Thyroid gland (tissue), 4 donors: ENCODE measurements around the gene PLPPR1. TPM values are rescaled to one million over a fixed set of nuclear protein-coding genes. Genes with fewer than 3 reads are reported as not detected.

ENCODE experiments used
- DNase-seq, 2 donors: peaks; one replicate each; pipeline ENCODE4 v3.0.0-alpha.2; 2019
- H3K27ac ChIP-seq, 3 donors: fragments of 200-600 bp; sonication (generic); 1 replicate in 2 of 3; 2 replicates in 1 of 3; pipeline ENCODE4 v1.5.1; 2016 to 2019; ENCODE audit warnings: mild to moderate bottlenecking in 1 of 3, moderate library complexity in 1 of 3
- H3K27me3 ChIP-seq: fragments of 200-600 bp; sonication (generic); one replicate; pipeline ENCODE4 v1.5.1; 2019
- H3K36me3 ChIP-seq, 2 donors: fragments of 200-600 bp; sonication (generic); one replicate each; pipeline ENCODE4 v1.5.1; 2016 to 2019
- H3K4me1 ChIP-seq, 2 donors: fragments of 200-600 bp; sonication (generic); one replicate each; pipeline ENCODE4 v1.5.1; 2017 to 2019
- H3K4me3 ChIP-seq, 3 donors: fragments of 200-600 bp; sonication (generic); replicated peaks in 1 of 3; 1 replicate in 2 of 3; 2 replicates in 1 of 3; pipeline ENCODE4 v1.5.1; 2016; ENCODE audit warnings: mild to moderate bottlenecking in 1 of 3
- H3K9me3 ChIP-seq: fragments of 200-600 bp; sonication (generic); one replicate; pipeline ENCODE4 v1.5.1; 2017
- POLR2A ChIP-seq, 2 donors: fragments of 450-650 bp; IDR thresholded peaks; one replicate each; pipeline ENCODE4 v1.6.1; 2017; ENCODE audit warnings: antibody characterized with exemption in 2 of 2, mild to moderate bottlenecking in 2 of 2, moderate library complexity in 1 of 2
- WGBS, 2 donors: methylation state at CpG; one replicate each; pipeline ENCODE4 v1.1.5; 2017; 5-methylcytosine and 5-hydroxymethylcytosine counted together
- intact Hi-C: fragments of 100-400 bp; cut with DNase I; formaldehyde crosslinking; loops from one replicate; pipeline ENCODE4 v1.15.1; 2023
- total RNA-seq, 4 donors: library from RNA; depleted of rRNA; stranded (reverse); fragments of >200 nt; gene quantifications; one replicate each; pipeline ENCODE4 v1.2.3, GENCODE V29; 2016
- TF ChIP-seq, protein P1 (sequence below), 6 experiments: fragments of 200-600 bp in 3 of 6; fragments of 450-650 bp in 3 of 6; sonication (generic) in 3 of 6; IDR thresholded peaks; one replicate each; pipeline ENCODE4 v1.5.1; 2016 to 2019; ENCODE audit warnings: antibody characterized with exemption in 6 of 6, mild to moderate bottlenecking in 2 of 6, inconsistent platforms in 1 of 6, moderate library complexity in 1 of 6

PLPPR1 gene
- total RNA-seq, 4 donors from 2014 or later: 0.22 to 0.24 TPM; not detected in 2

DNA sequence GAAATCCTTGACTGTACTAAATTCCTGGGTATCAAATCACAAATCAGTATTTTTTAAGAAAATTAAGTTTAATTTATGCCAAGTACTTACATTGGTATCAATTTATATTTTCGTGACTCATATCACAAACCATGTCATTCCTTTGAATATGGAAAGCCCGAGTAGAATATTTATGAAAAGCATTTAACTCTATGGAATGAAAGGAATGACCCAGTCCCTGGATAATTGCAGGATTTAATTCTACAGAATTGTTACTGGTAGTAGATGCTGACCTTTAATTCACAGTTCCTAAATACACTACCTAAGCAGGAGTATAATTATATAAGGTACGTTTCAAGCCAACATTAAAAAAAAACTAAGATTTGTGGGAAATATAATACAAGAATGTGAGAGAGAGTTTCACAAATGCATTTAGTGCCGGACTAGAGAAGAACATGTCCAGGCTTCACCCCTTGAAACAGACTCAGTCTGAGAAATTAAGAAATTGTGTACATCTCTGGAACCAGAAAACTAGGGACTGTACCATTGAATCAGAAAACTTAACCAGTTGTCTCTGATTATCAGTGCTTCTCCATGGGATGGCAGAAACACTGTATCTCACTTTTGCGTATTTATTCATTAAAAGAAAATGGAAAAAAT is 28.5 kb upstream of the PLPPR1 start:
- WGBS, 2 donors: 82% methylated on average over 5 of the region's 5 CpGs
- intact Hi-C loops: no loop called here

DNA sequence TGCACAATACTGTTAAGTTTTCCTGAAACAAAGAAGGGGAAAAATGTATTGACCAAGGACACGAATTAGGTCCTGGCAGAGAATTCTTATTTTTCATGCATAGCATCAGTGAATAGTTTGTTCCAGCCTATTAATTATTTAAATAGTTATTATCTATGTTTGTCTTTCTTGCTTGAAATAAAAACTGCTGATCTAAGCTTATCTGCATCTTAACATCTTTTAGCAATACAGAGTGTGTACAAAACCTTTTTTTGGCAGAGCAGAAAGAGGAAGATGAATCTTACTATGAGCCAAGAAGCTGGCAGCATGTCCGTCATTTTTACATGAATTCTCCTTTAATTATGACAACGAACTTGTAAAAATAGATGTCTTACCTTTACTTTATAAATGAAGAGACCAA is 23.3 kb upstream of the PLPPR1 start:
- no peak overlapping the region for H3K27ac ChIP-seq

More for the DNA sequence above, 28.5 kb upstream of the PLPPR1 start:
- no peak for DNase-seq
- H3K4me1 ChIP-seq: no peaks in the 10 kb centered on the region
- no peak overlapping the region for H3K4me3 ChIP-seq
- H3K27me3 ChIP-seq: no peaks in the 10 kb centered on the region
- TF ChIP-seq, protein P1, sequence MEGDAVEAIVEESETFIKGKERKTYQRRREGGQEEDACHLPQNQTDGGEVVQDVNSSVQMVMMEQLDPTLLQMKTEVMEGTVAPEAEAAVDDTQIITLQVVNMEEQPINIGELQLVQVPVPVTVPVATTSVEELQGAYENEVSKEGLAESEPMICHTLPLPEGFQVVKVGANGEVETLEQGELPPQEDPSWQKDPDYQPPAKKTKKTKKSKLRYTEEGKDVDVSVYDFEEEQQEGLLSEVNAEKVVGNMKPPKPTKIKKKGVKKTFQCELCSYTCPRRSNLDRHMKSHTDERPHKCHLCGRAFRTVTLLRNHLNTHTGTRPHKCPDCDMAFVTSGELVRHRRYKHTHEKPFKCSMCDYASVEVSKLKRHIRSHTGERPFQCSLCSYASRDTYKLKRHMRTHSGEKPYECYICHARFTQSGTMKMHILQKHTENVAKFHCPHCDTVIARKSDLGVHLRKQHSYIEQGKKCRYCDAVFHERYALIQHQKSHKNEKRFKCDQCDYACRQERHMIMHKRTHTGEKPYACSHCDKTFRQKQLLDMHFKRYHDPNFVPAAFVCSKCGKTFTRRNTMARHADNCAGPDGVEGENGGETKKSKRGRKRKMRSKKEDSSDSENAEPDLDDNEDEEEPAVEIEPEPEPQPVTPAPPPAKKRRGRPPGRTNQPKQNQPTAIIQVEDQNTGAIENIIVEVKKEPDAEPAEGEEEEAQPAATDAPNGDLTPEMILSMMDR (IDR thresholded peaks at IDR 0.05): no peak
- no peak for TF ChIP-seq POLR2A (IDR thresholded peaks at IDR 0.05)
- no peak overlapping the region for H3K27ac ChIP-seq
- H3K36me3 ChIP-seq: no peaks in the 10 kb centered on the region
- no peaks in the 10 kb centered on the region for H3K9me3 ChIP-seq

DNA sequence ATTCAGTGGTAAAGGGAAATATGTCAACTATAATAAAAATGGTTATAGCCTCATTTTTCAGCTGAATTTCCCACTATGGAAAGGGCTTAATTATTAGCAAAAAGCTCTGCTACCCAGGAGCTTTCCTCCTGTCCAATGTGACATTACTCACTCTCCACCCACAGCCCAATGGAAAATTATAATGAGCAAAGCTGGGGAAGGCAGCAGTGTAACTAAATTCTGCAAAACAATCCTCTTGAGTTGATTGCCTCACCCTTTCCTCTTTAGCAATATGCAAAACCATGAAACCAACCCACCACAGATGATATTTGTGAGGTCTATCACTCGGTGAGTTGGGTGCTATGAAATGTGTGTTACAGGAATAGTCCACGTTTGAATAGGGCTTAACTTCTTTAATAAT is 14.0 kb upstream of the PLPPR1 start:
- intact Hi-C loops: no loop called here
- no peaks in the 10 kb centered on the region for H3K36me3 ChIP-seq
- DNase-seq: no peak
- 70 to 77% methylated on average over 2 of the region's 2 CpGs for WGBS, 2 donors
- no peak overlapping the region for H3K4me3 ChIP-seq
- no peak for TF ChIP-seq POLR2A (IDR thresholded peaks at IDR 0.05)
- TF ChIP-seq, protein P1 (IDR thresholded peaks at IDR 0.05): no peak
- no peaks in the 10 kb centered on the region for H3K27me3 ChIP-seq
- no peaks in the 10 kb centered on the region for H3K4me1 ChIP-seq
- no peak overlapping the region for H3K27ac ChIP-seq
- no peaks in the 10 kb centered on the region for H3K9me3 ChIP-seq

More for the DNA sequence above, 23.3 kb upstream of the PLPPR1 start:
- H3K4me3 ChIP-seq: no peak overlapping the region
- intact Hi-C loops: no loop called here
- no peaks in the 10 kb centered on the region for H3K36me3 ChIP-seq
- no peaks in the 10 kb centered on the region for H3K4me1 ChIP-seq
- no peaks in the 10 kb centered on the region for H3K27me3 ChIP-seq
- no peaks in the 10 kb centered on the region for H3K9me3 ChIP-seq
- no peak for DNase-seq
- 83% methylated on average over 3 of the region's 3 CpGs for WGBS, 2 donors
- no peak for TF ChIP-seq POLR2A (IDR thresholded peaks at IDR 0.05)
- TF ChIP-seq, protein P1 (IDR thresholded peaks at IDR 0.05): no peak

DNA sequence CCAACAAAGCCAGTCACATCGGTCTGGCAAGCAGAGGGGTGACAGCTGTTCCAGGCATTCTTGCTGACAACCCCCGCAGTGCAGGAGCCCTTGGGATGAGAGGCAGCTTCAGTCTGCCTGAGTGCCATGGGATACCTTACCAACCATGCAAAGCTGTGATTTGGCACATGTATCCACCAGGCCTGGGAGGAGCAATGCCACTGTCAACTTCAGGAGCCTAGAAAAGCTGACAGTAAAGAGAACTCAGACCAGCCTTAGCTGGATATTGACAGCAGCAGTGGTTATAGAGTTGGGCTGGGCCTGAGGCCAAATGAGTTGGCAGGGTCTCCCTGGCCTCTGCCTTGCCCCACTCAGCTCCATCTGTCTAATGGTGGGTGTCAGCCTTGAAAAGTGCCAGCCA is 10.1 kb upstream of the PLPPR1 start:
- no peaks in the 10 kb centered on the region for H3K27me3 ChIP-seq
- WGBS, 2 donors: 60 to 66% methylated on average over 1 to 2 of the region's 2 CpGs
- intact Hi-C loops: no loop called here
- H3K9me3 ChIP-seq: no peaks in the 10 kb centered on the region
- no peak for DNase-seq
- H3K27ac ChIP-seq: no peak overlapping the region
- TF ChIP-seq POLR2A (IDR thresholded peaks at IDR 0.05): no peak
- TF ChIP-seq, protein P1 (IDR thresholded peaks at IDR 0.05): no peak
- no peaks in the 10 kb centered on the region for H3K4me1 ChIP-seq
- H3K4me3 ChIP-seq: no peak overlapping the region
- H3K36me3 ChIP-seq: no peaks in the 10 kb centered on the region

DNA sequence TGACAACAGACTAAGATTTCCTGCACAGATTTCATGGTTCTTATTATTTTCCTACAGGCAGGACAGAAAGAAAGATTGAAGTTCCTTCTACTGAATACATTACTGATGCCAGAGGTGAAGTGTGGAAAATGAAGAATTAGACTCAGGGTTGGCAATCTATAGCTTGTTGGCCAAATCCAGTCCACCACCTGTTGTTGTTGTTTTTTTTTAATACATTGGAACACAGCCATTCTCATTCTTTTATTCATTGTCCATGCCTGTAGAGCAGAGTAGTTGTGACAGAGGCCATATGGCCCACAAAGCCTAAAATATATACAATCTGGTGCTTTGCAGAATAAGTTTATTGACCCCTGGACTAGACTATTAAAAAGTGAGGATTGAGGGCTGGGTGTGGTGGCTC is 5.8 kb upstream of the PLPPR1 start:
- H3K27ac ChIP-seq: no peak overlapping the region
- no peaks in the 10 kb centered on the region for H3K9me3 ChIP-seq
- intact Hi-C loops: no loop called here
- no peaks in the 10 kb centered on the region for H3K36me3 ChIP-seq
- no peaks in the 10 kb centered on the region for H3K27me3 ChIP-seq
- TF ChIP-seq, protein P1 (IDR thresholded peaks at IDR 0.05): no peak
- no peak for TF ChIP-seq POLR2A (IDR thresholded peaks at IDR 0.05)
- H3K4me1 ChIP-seq: no peaks in the 10 kb centered on the region
- DNase-seq: no peak
- H3K4me3 ChIP-seq: no peak overlapping the region
